ENCODE measurements around the gene LST1.
"Not testable (repeated sequence)": the region's sequence is repeated elsewhere in the genome, so short reads cannot be mapped to it uniquely, and the experiment has no call there.

The LST1 gene

GRCh38 chr6:31586599-31587281 is 663 bp downstream of the LST1 start:
- Histone ChIP-seq H3K4me1 (ENCODE audit: control insufficient read depth in 1 of 2, insufficient read depth in 1 of 2, low read depth in 1 of 2, low read length in 1 of 2) (peaks cover 78 to 80% of the 10 kb centered on the region in 2 experiments), H3K27ac (peak overlapping the region; percentile 96), H3K36me3 (peaks cover 37% of the 10 kb centered on the region), H3K9me3 (no peaks in the 10 kb centered on the region), H3K4me3 (ENCODE audit: low read depth in 1 of 2, low read length in 1 of 2) (peak overlapping the region; percentile 78 to 94), H3K27me3 (no peaks in the 10 kb centered on the region)
- no peak for TF ChIP-seq CTCF (IDR thresholded peaks at IDR 0.05)

GRCh38 chr6:31587791-31588777 is 2.0 kb downstream of the LST1 start:
- H3K9me3 ChIP-seq = no peaks in the 10 kb centered on the region
- H3K4me1 ChIP-seq (ENCODE audit: control insufficient read depth in 1 of 2, insufficient read depth in 1 of 2, low read depth in 1 of 2, low read length in 1 of 2) = peaks cover 69 to 73% of the 10 kb centered on the region in 2 experiments
- TF ChIP-seq CTCF (IDR thresholded peaks at IDR 0.05) = no peak
- peak overlapping the region; percentile 78 to 94 for H3K4me3 ChIP-seq (ENCODE audit: low read depth in 1 of 2, low read length in 1 of 2)
- H3K36me3 ChIP-seq = peaks cover 39% of the 10 kb centered on the region
- no peaks in the 10 kb centered on the region for H3K27me3 ChIP-seq
- H3K27ac ChIP-seq = peak overlapping the region; percentile 96

GRCh38 chr6:31588871-31589650 is 3.0 kb downstream of the LST1 start:
- Histone ChIP-seq H3K27me3 (no peaks in the 10 kb centered on the region), H3K36me3 (peaks cover 39% of the 10 kb centered on the region), H3K27ac (peak overlapping the region; percentile 96), H3K4me1 (ENCODE audit: control insufficient read depth in 1 of 2, insufficient read depth in 1 of 2, low read depth in 1 of 2, low read length in 1 of 2) (peaks cover 59 to 63% of the 10 kb centered on the region in 2 experiments), H3K4me3 (ENCODE audit: low read depth in 1 of 2, low read length in 1 of 2) (peak overlapping the region; percentile 78 to 94), H3K9me3 (no peaks in the 10 kb centered on the region)
- no peak for TF ChIP-seq CTCF (IDR thresholded peaks at IDR 0.05)

GRCh38 chr6:31590691-31591090 is 4.6 kb downstream of the LST1 start:
- Histone ChIP-seq H3K4me1 (ENCODE audit: control insufficient read depth in 1 of 2, insufficient read depth in 1 of 2, low read depth in 1 of 2, low read length in 1 of 2) (peaks cover 43 to 47% of the 10 kb centered on the region in 2 experiments), H3K27ac (peak overlapping the region; percentile 96), H3K36me3 (peaks cover 39% of the 10 kb centered on the region)
- H3K4me3 ChIP-seq (ENCODE audit: low read depth in 1 of 2, low read length in 1 of 2); H3K27me3 ChIP-seq; H3K9me3 ChIP-seq: not testable (repeated sequence)

GRCh38 chr6:31592396-31592771 is 6.3 kb downstream of the LST1 start:
- H3K4me1 ChIP-seq (ENCODE audit: control insufficient read depth in 1 of 2, insufficient read depth in 1 of 2, low read depth in 1 of 2, low read length in 1 of 2) = peaks cover 36 to 43% of the 10 kb centered on the region in 2 experiments
- TF ChIP-seq CTCF (IDR thresholded peaks at IDR 0.05) = no peak
- peaks cover 39% of the 10 kb centered on the region for H3K36me3 ChIP-seq
- peak overlapping the region; percentile 7 for H3K27ac ChIP-seq
- H3K9me3 ChIP-seq = no peaks in the 10 kb centered on the region
- no peak overlapping the region for H3K4me3 ChIP-seq (ENCODE audit: low read depth in 1 of 2, low read length in 1 of 2)
- H3K27me3 ChIP-seq = no peaks in the 10 kb centered on the region
